ENCODE results near the gene YLPM1.

GRCh38 chr14:74799765-74800164, 36.6 kb downstream of the YLPM1 start:
- no peak for TF ChIP-seq POLR2A (IDR thresholded peaks at IDR 0.05)
- no peak for TF ChIP-seq CTCF (IDR thresholded peaks at IDR 0.05)

Measured in thyroid gland (tissue), 4 donors.